Uterus (tissue), 2 donors: ENCODE measurements around the gene DPF3.

Experiments used
- POLR2A ChIP-seq, 2 donors: fragments of 450-650 bp; IDR thresholded peaks; one replicate each; pipeline ENCODE4 v1.6.1; 2016; ENCODE audit warnings: antibody characterized with exemption in 2 of 2, mild to moderate bottlenecking in 1 of 2, moderate library complexity in 1 of 2
- TF ChIP-seq, protein P1 (sequence below), 4 experiments: fragments of 200-600 bp in 2 of 4; fragments of 450-650 bp in 2 of 4; sonication (generic) in 2 of 4; IDR thresholded peaks; one replicate each; pipeline ENCODE4 v1.5.1; 2016 to 2019; ENCODE audit warnings: antibody characterized with exemption in 4 of 4, mild to moderate bottlenecking in 2 of 4, moderate library complexity in 1 of 4

DNA sequence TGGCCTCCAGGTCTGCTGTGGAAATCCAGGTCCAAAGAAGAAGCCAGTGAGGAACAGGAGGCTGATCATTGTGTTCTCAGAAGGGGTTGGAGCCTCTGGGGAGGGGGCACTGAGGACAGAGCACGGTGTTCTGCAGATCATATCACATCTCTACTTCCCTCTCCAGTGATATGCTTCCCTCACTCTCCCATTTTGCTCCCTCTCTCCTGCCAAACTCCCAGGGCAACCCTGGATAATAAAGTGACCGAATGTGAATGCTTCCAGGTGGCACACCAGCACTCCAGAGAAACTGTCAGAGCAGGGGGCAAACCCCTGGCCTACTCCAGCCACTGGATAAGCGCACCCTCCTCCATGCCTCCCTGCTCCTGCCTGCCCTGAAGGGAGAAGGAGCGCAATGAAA is 57.8 kb downstream of the DPF3 start:
- TF ChIP-seq POLR2A (IDR thresholded peaks at IDR 0.05): no peak
- TF ChIP-seq, protein P1, sequence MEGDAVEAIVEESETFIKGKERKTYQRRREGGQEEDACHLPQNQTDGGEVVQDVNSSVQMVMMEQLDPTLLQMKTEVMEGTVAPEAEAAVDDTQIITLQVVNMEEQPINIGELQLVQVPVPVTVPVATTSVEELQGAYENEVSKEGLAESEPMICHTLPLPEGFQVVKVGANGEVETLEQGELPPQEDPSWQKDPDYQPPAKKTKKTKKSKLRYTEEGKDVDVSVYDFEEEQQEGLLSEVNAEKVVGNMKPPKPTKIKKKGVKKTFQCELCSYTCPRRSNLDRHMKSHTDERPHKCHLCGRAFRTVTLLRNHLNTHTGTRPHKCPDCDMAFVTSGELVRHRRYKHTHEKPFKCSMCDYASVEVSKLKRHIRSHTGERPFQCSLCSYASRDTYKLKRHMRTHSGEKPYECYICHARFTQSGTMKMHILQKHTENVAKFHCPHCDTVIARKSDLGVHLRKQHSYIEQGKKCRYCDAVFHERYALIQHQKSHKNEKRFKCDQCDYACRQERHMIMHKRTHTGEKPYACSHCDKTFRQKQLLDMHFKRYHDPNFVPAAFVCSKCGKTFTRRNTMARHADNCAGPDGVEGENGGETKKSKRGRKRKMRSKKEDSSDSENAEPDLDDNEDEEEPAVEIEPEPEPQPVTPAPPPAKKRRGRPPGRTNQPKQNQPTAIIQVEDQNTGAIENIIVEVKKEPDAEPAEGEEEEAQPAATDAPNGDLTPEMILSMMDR (IDR thresholded peaks at IDR 0.05): no peak
